GM12878 (cell line): ENCODE data around the gene PTPRD. TPM values are rescaled to one million over a fixed set of nuclear protein-coding genes. Genes with fewer than 3 reads are reported as not detected.

Experiments
- ATAC-seq: fragments of 200-7000 bp; cut with Tn5 transposase; 3 replicates; pipeline ENCODE4 v1.9.1; 2020; ENCODE audit warnings: mild to moderate bottlenecking, moderate library complexity
- BruUV-seq: library from RNA; stranded (reverse); fragments of 400-500 nt; replicated peaks from 2 replicates; lab custom pipeline; 2021; lab: Mats Ljungman, UMichigan
- CTCF ChIA-PET: fragments of 300-600 bp; sonication (Branson Sonifier 250); formaldehyde crosslinking; extraction: SDS; loops from one replicate; lab custom pipeline; 2021; ENCODE audit warnings: inconsistent platforms; lab: Yijun Ruan, JAX
- POLR2A ChIA-PET: fragments of 350-600 bp; formaldehyde crosslinking; extraction: SDS; loops from one replicate; lab custom pipeline; 2021; ENCODE audit warnings: inconsistent platforms; lab: Charles Lee
- RAD21 ChIA-PET: fragments of 300-600 bp; sonication (Branson Sonifier 250); formaldehyde crosslinking; loops from one replicate; lab custom pipeline; 2023; ENCODE audit warnings: antibody characterized with exemption; ENCODE audit not compliant: unreplicated experiment; lab: Charles Lee
- SMC1A ChIA-PET: fragments of 300-600 bp; sonication (Branson Sonifier 250); formaldehyde crosslinking; loops from one replicate; lab custom pipeline; 2023; ENCODE audit not compliant: unreplicated experiment, uncharacterized antibody; lab: Charles Lee
- DNase-seq: peaks from one replicate; pipeline ENCODE4 v3.0.0-alpha.2; 2011; ENCODE audit warnings: low read depth, low spot score
- FAIRE-seq: peaks from 3 replicates; lab custom pipeline; 2011; peaks lifted over from hg19 to GRCh38; lab: Jason Lieb, UNC
- H2AFZ ChIP-seq: 2 replicates; pipeline ENCODE4 v1.6.0; 2011; ENCODE audit warnings: low read depth, low read length, control low read depth; ENCODE audit not compliant: control insufficient read depth
- H3K27ac ChIP-seq: 2 replicates; pipeline ENCODE4 v1.5.1; 2011; ENCODE audit warnings: control low read depth; ENCODE audit not compliant: control insufficient read depth, insufficient read depth
- H3K27me3 ChIP-seq, 2 experiments: replicated peaks in 1 of 2; 2 replicates each; pipeline versions ENCODE4 v1.6.0 to v1.6.1; 2011; ENCODE audit warnings: low read length in 1 of 2; ENCODE audit not compliant: control insufficient read depth in 2 of 2, insufficient read depth in 2 of 2
- H3K36me3 ChIP-seq, 2 experiments: 2 replicates each; pipeline ENCODE4 v1.5.1; 2011; ENCODE audit warnings: low read length in 1 of 2; ENCODE audit not compliant: control insufficient read depth in 2 of 2, insufficient read depth in 2 of 2
- H3K4me1 ChIP-seq: 2 replicates; pipeline ENCODE4 v1.6.1; 2011; ENCODE audit warnings: mild to moderate bottlenecking, low read length, moderate library complexity, mixed read lengths; ENCODE audit not compliant: control insufficient read depth, insufficient read depth
- H3K4me2 ChIP-seq: 2 replicates; pipeline ENCODE4 v1.6.0; 2011; ENCODE audit warnings: control low read depth; ENCODE audit not compliant: control insufficient read depth, insufficient read depth
- H3K4me3 ChIP-seq: fragments of 200-600 bp; sonication (generic); 2 replicates; pipeline ENCODE4 v1.5.1; 2016
- H3K79me2 ChIP-seq: 2 replicates; pipeline ENCODE4 v1.6.0; 2011; ENCODE audit warnings: low read length; ENCODE audit not compliant: control insufficient read depth, insufficient read depth
- H3K9ac ChIP-seq: 2 replicates; pipeline ENCODE4 v1.8.0; 2011; ENCODE audit warnings: low read length, control low read depth, mixed read lengths; ENCODE audit not compliant: control insufficient read depth, insufficient read depth
- H3K9me3 ChIP-seq: replicated peaks from 3 replicates; pipeline ENCODE4 v1.5.1; 2011; ENCODE audit warnings: mild to moderate bottlenecking, low read length; ENCODE audit not compliant: control insufficient read depth, insufficient read depth
- H4K20me1 ChIP-seq: 2 replicates; pipeline ENCODE4 v1.6.0; 2011; ENCODE audit not compliant: control insufficient read depth, insufficient read depth
- BCL11A ChIP-seq: IDR thresholded peaks from 2 replicates; pipeline ENCODE4 v1.6.1; 2011; ENCODE audit warnings: low read depth, low read length
- ETV6 ChIP-seq, 2 experiments: fragments of 450-650 bp in 1 of 2; IDR thresholded peaks in 1 of 2; conservative IDR thresholded peaks in 1 of 2; 2 replicates each; pipeline ENCODE4 v1.6.1; 2014; ENCODE audit warnings: antibody characterized with exemption in 1 of 2, borderline replicate concordance in 1 of 2, low read depth in 1 of 2, mild to moderate bottlenecking in 1 of 2, moderate library complexity in 1 of 2
- EZH2 ChIP-seq: IDR thresholded peaks from 2 replicates; pipeline ENCODE4 v1.6.1; 2012; ENCODE audit warnings: low read depth, mild to moderate bottlenecking, control low read depth, inconsistent platforms, low read length, borderline replicate concordance; ENCODE audit not compliant: control insufficient read depth
- IRF4 ChIP-seq: IDR thresholded peaks from 2 replicates; pipeline ENCODE4 v1.6.1; 2011; ENCODE audit warnings: low read depth, low read length
- NR2C1 ChIP-seq: fragments of 450-650 bp; IDR thresholded peaks from 2 replicates; pipeline ENCODE4 v1.6.1; 2017; ENCODE audit warnings: antibody characterized with exemption, mild to moderate bottlenecking, moderate library complexity
- NR2F1 ChIP-seq: fragments of 450-650 bp; conservative IDR thresholded peaks from 2 replicates; pipeline ENCODE4 v1.6.1; 2017; ENCODE audit warnings: mild to moderate bottlenecking
- RELA ChIP-seq: fragments of 450-650 bp; IDR thresholded peaks from 2 replicates; pipeline ENCODE4 v1.8.0; 2014; ENCODE audit warnings: borderline replicate concordance; ENCODE audit not compliant: partially characterized antibody
- RELB ChIP-seq: fragments of 450-650 bp; IDR thresholded peaks from 2 replicates; pipeline ENCODE4 v1.6.1; 2017; ENCODE audit warnings: low read depth, mild to moderate bottlenecking, moderate library complexity
- SMARCA5 ChIP-seq: fragments of 450-650 bp; IDR thresholded peaks from 2 replicates; pipeline ENCODE4 v1.6.1; 2017; ENCODE audit warnings: mild to moderate bottlenecking
- SP1 ChIP-seq: IDR thresholded peaks from one replicate; pipeline ENCODE4 v1.6.1; 2011; ENCODE audit warnings: low read depth, low read length
- TCF12 ChIP-seq: IDR thresholded peaks from 2 replicates; pipeline ENCODE4 v1.6.1; 2011; ENCODE audit warnings: low read depth, mild to moderate bottlenecking, low read length
- ZNF274 ChIP-seq: IDR thresholded peaks from one replicate; pipeline ENCODE4 v1.8.0; 2011; ENCODE audit not compliant: insufficient read length, insufficient read depth
- ZNF384 ChIP-seq: IDR thresholded peaks from 2 replicates; pipeline ENCODE4 v1.6.1; 2012; ENCODE audit warnings: low read depth, mild to moderate bottlenecking, low read length, improper control_type of control experiment, borderline replicate concordance
- WGBS: methylation state at CpG from one replicate; pipeline ENCODE4 v1.1.6; 2016; ENCODE audit warnings: low lambda C conversion rate; ENCODE audit not compliant: insufficient replicate concordance, insufficient coverage; ENCODE audit errors: missing lambda C conversion rate; 5-methylcytosine and 5-hydroxymethylcytosine counted together
- in situ Hi-C: fragments of 300-500 bp; cut with MboI; formaldehyde crosslinking; loops from 9 replicates; pipeline ENCODE4 v1.14.3; 2018; ENCODE audit warnings: mixed read lengths
- intact Hi-C: fragments of 100-400 bp; cut with micrococcal nuclease; formaldehyde crosslinking; loops from one replicate; pipeline ENCODE4 v1.14.2; 2022; ENCODE audit not compliant: unreplicated experiment
- polyA plus RNA-seq, 11 experiments: library from polyadenylated mRNA; depleted of rRNA in 4 of 11; unstranded in 6 of 11; stranded (reverse) in 5 of 11; fragments of >200 nt; fragmentation: Nextera tagmentation in 4 of 11; fragmentation: Illumina TruSeq in 1 of 11; extraction: Ambion mirVana in 4 of 11; extraction: Trizol in 1 of 11; gene quantifications; 1 replicate in 1 of 11; 2 replicates in 10 of 11; pipeline versions ENCODE4 v1.2.1 to v1.2.3, GENCODE V29; 2011 to 2016; ENCODE audit warnings: inconsistent platforms in 2 of 11, missing spikeins in 2 of 11, low read depth in 1 of 11
- total RNA-seq, 4 experiments: library from RNA; depleted of rRNA in 3 of 4; stranded (reverse); fragments of >200 nt in 3 of 4; fragmentation: Illumina TruSeq in 1 of 4; extraction: Trizol in 1 of 4; gene quantifications; 2 replicates each; pipeline versions ENCODE4 v1.2.1 to v1.2.3, GENCODE V29; 2013 to 2021
- TF ChIP-seq, protein P1 (sequence below): IDR thresholded peaks from 2 replicates; pipeline ENCODE4 v1.6.1; 2011; ENCODE audit warnings: borderline replicate concordance, low read depth, mild to moderate bottlenecking, moderate library complexity, mixed read lengths, low read length; ENCODE audit not compliant: insufficient read depth; ENCODE audit errors: extremely low read length

Gene PTPRD
- total and polyA plus RNA-seq, 10 of the 15 experiments (the other 5 are each of a cell fraction or from before 2014, with no cell fraction given) = under 0.01 to 0.05 (median 0.01) TPM; not detected in 7

GRCh38 chr9:9792144-9792857 is 820.5 kb downstream of the PTPRD start:
- Histone ChIP-seq H3K9ac (no peak overlapping the region), H3K9me3 (no peaks in the 10 kb centered on the region), H3K4me3 (no peak overlapping the region), H3K27me3 (no peaks in the 10 kb centered on the region), H4K20me1 (no peaks in the 10 kb centered on the region), H3K36me3 (no peaks in the 10 kb centered on the region), H3K4me2 (no peak overlapping the region), H3K27ac (no peak overlapping the region), H2AFZ (no peak overlapping the region), H3K79me2 (no peaks in the 10 kb centered on the region), H3K4me1 (no peaks in the 10 kb centered on the region)
- FAIRE-seq (peak; percentile 47), DNase-seq (no peak), ATAC-seq (0 out of 3 replicates have a peak, but pooled peaks have one; percentile 21)
- WGBS = 43% methylated on average over 1 of the region's 1 CpG
- TF ChIP-seq BCL11A = no peak
- no peak for TF ChIP-seq SMARCA5
- TF ChIP-seq SP1 = no peak
- no peak for TF ChIP-seq ZNF274
- no peak for TF ChIP-seq IRF4
- no peak for TF ChIP-seq RELB
- TF ChIP-seq TCF12 = no peak
- TF ChIP-seq, protein P1, sequence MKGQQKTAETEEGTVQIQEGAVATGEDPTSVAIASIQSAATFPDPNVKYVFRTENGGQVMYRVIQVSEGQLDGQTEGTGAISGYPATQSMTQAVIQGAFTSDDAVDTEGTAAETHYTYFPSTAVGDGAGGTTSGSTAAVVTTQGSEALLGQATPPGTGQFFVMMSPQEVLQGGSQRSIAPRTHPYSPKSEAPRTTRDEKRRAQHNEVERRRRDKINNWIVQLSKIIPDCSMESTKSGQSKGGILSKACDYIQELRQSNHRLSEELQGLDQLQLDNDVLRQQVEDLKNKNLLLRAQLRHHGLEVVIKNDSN = no peak
- TF ChIP-seq NR2C1 = no peak
- no peak for TF ChIP-seq NR2F1
- no peak for TF ChIP-seq ETV6 (conservative IDR thresholded peaks at IDR 0.05 in 1 of 2, IDR thresholded peaks at IDR 0.05 in 1 of 2; ENCODE audit: borderline replicate concordance in 1 of 2, low read depth in 1 of 2)
- no peak for TF ChIP-seq ZNF384
- no peak for TF ChIP-seq RELA
- TF ChIP-seq EZH2 = no peak
- intact Hi-C loops = no loop called here
- RAD21 ChIA-PET = interaction anchor here (1.1 to 3.8 kb wide), 4 partner anchors 54 to 189 kb away, joined by 3 to 53 read pairs (median 8); no protein-coding TSS in a partner anchor
- SMC1A ChIA-PET = interaction anchor here (0.7 to 6.4 kb wide), 10 partner anchors 9 to 1829 kb away, joined by 3 to 69 read pairs (median 3); no protein-coding TSS in a partner anchor
- CTCF ChIA-PET = interaction anchor here (0.7 to 6.1 kb wide), 17 partner anchors 9 to 1118 kb away, joined by 3 to 119 read pairs (median 3); no protein-coding TSS in a partner anchor
- BruUV-seq = no TSS peak
- POLR2A ChIA-PET = no interaction called here
- in situ Hi-C loops = loop anchor here (5.0 kb wide), 1 partner anchor 190 kb away; no protein-coding TSS in a partner anchor
